ENCODE data around the gene AAK1.

Gene AAK1

GRCh38 chr2:69584127-69584889, 59.2 kb downstream of the AAK1 start:
- no peak overlapping the region for H3K27ac ChIP-seq
- H3K79me2 ChIP-seq: peaks cover 77% of the 10 kb centered on the region
- H3K27me3 ChIP-seq (ENCODE audit: control insufficient read depth, insufficient read depth, low read length): no peaks in the 10 kb centered on the region
- TF ChIP-seq CTCF (IDR thresholded peaks at IDR 0.05): no peak
- no peak overlapping the region for H3K4me3 ChIP-seq (ENCODE audit: low read depth, low read length)
- no peaks in the 10 kb centered on the region for H3K9me3 ChIP-seq (ENCODE audit: control insufficient read depth, low read length)
- H3K9ac ChIP-seq: no peak overlapping the region
- H3K4me1 ChIP-seq: peaks cover 25% of the 10 kb centered on the region
- H3K4me2 ChIP-seq (ENCODE audit: low read length): no peak overlapping the region
- H2AFZ ChIP-seq: no peak overlapping the region
- H3K36me3 ChIP-seq (ENCODE audit: control insufficient read depth, insufficient read depth, low read length): no peaks in the 10 kb centered on the region

GRCh38 chr2:69583321-69583833, 60.2 kb downstream of the AAK1 start:
- H3K4me1 ChIP-seq: peaks cover 29% of the 10 kb centered on the region

GRCh38 chr2:69582582-69583176, 60.9 kb downstream of the AAK1 start:
- H3K36me3 ChIP-seq (ENCODE audit: control insufficient read depth, insufficient read depth, low read length): no peaks in the 10 kb centered on the region
- no peaks in the 10 kb centered on the region for H3K9me3 ChIP-seq (ENCODE audit: control insufficient read depth, low read length)
- H3K27ac ChIP-seq: no peak overlapping the region
- peak overlapping the region; percentile 20 for H3K4me2 ChIP-seq (ENCODE audit: low read length)
- peaks cover 36% of the 10 kb centered on the region for H3K4me1 ChIP-seq
- H3K9ac ChIP-seq: no peak overlapping the region
- no peak overlapping the region for H3K4me3 ChIP-seq (ENCODE audit: low read depth, low read length)
- no peak for TF ChIP-seq CTCF (IDR thresholded peaks at IDR 0.05)
- H3K27me3 ChIP-seq (ENCODE audit: control insufficient read depth, insufficient read depth, low read length): no peaks in the 10 kb centered on the region
- peaks cover 79% of the 10 kb centered on the region for H3K79me2 ChIP-seq
- no peak overlapping the region for H2AFZ ChIP-seq

More at GRCh38 chr2:69583321-69583833, 60.2 kb downstream of the AAK1 start:
- H3K27me3 ChIP-seq (ENCODE audit: control insufficient read depth, insufficient read depth, low read length): no peaks in the 10 kb centered on the region
- H2AFZ ChIP-seq: no peak overlapping the region
- no peak for TF ChIP-seq CTCF (IDR thresholded peaks at IDR 0.05)
- H3K9ac ChIP-seq: no peak overlapping the region
- no peaks in the 10 kb centered on the region for H3K36me3 ChIP-seq (ENCODE audit: control insufficient read depth, insufficient read depth, low read length)
- H3K9me3 ChIP-seq (ENCODE audit: control insufficient read depth, low read length): no peaks in the 10 kb centered on the region
- H3K4me3 ChIP-seq (ENCODE audit: low read depth, low read length): no peak overlapping the region
- H3K4me2 ChIP-seq (ENCODE audit: low read length): no peak overlapping the region
- H3K79me2 ChIP-seq: peaks cover 79% of the 10 kb centered on the region
- no peak overlapping the region for H3K27ac ChIP-seq

- Histone ChIP-seq H3K27ac (no peak overlapping the region), H3K79me2 (peaks cover 83% of the 10 kb centered on the region), H3K27me3 (ENCODE audit: control insufficient read depth, insufficient read depth, low read length) (no peaks in the 10 kb centered on the region), H3K9ac (no peak overlapping the region), H3K9me3 (ENCODE audit: control insufficient read depth, low read length) (no peaks in the 10 kb centered on the region), H3K4me1 (peaks cover 40% of the 10 kb centered on the region), H2AFZ (no peak overlapping the region), H3K4me2 (ENCODE audit: low read length) (peak overlapping the region; percentile 20), H3K4me3 (ENCODE audit: low read depth, low read length) (no peak overlapping the region), H3K36me3 (ENCODE audit: control insufficient read depth, insufficient read depth, low read length) (no peaks in the 10 kb centered on the region)
- TF ChIP-seq CTCF (IDR thresholded peaks at IDR 0.05): no peak
Observed at GRCh38 chr2:69581774-69582581, 61.6 kb downstream of the AAK1 start.

Measured in parathyroid adenoma (tissue), 2 donors.